Measurements from ENCODE around the gene TMEM158.

- TF ChIP-seq CTCF (IDR thresholded peaks at IDR 0.05): no peak
- TF ChIP-seq POLR2A (IDR thresholded peaks at IDR 0.05): no peak
These were observed 39.2 kb downstream of the TMEM158 start for GRCh38 chr3:45186871-45187270.

All from heart left ventricle (tissue), 13 donors.